ENCODE results near the gene GINS2.

GINS2 gene

DNA sequence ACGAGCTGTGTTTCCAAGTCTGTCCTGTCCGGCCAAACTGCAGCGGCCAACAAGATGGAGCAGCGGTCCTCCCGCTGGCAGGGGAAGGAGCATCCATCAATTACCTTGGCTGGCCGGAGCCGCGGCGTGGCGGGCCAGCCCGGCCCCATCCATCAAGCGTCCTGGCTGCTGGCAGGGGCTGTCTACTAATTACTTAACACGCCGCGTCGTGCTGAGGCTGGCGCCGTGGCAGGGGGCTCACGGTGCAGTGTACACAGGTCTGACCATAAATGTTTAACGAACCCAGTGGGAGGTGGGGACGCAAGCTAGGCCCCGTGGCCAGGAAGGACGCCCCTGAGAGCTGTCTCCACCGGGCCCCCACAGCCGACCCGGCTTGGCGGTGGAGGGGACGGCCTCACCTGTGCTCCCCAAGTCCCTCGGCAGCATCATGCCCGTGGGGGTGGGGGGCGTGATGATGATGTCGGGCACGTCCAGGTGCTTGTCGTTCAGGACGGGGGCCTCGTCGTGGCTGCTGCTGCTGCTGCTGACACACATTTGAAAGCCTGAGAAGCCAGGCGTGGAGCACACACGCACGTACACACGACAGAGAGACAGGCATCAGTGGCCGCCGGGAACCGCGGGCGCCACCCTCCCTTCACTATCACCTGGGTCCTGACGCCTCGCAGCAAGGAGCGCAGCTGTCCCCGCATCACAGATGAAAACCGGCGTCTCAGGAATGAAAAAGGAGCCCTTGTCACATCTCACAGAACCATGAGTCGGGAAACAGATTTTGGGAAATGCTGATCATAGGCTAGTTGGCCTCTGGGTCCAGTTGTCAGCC lies 21.2 kb upstream of the GINS2 start:
- H3K36me3 Mint-ChIP-seq (ENCODE audit: low read depth), result no peaks in the 10 kb centered on the region
- no peak overlapping the region for H3K4me3 Mint-ChIP-seq
- no peaks in the 10 kb centered on the region for H3K4me1 Mint-ChIP-seq (ENCODE audit: low read depth)

DNA sequence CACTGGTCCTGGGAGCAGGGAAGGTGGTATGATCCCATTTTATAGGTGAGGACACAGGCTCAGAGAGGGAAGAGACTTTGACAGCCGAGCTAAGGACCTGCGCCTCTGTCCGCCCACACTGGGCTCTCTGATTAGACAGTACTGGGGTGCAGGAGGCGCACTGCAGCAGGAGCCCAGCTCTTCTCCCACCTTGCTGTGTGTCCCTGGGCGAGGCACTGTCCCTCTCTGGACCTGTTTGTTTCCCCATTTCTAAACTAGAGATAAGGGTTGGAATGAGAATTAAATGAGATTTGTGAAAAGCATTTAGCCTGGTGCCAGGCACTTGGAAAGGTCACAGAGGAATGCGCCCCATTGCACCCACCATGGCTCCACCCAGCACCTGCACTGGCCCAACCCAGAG lies 19.6 kb upstream of the GINS2 start:
- DNase-seq (ENCODE audit: low spot score), result no peak
- H3K4me3 Mint-ChIP-seq, result no peak overlapping the region
- H3K36me3 Mint-ChIP-seq (ENCODE audit: low read depth), result no peaks in the 10 kb centered on the region
- no peak overlapping the region for H3K27ac Mint-ChIP-seq
- no peaks in the 10 kb centered on the region for H3K4me1 Mint-ChIP-seq (ENCODE audit: low read depth)
- no peaks in the 10 kb centered on the region for H3K27me3 Mint-ChIP-seq (ENCODE audit: low read depth)
- H3K9me3 Mint-ChIP-seq, result no peaks in the 10 kb centered on the region

More for the DNA sequence above, 21.2 kb upstream of the GINS2 start:
- H3K9me3 Mint-ChIP-seq, result no peaks in the 10 kb centered on the region
- DNase-seq (ENCODE audit: low spot score), result no peak
- H3K27ac Mint-ChIP-seq, result no peak overlapping the region
- H3K27me3 Mint-ChIP-seq (ENCODE audit: low read depth), result peaks cover under 1% of the 10 kb centered on the region

DNA sequence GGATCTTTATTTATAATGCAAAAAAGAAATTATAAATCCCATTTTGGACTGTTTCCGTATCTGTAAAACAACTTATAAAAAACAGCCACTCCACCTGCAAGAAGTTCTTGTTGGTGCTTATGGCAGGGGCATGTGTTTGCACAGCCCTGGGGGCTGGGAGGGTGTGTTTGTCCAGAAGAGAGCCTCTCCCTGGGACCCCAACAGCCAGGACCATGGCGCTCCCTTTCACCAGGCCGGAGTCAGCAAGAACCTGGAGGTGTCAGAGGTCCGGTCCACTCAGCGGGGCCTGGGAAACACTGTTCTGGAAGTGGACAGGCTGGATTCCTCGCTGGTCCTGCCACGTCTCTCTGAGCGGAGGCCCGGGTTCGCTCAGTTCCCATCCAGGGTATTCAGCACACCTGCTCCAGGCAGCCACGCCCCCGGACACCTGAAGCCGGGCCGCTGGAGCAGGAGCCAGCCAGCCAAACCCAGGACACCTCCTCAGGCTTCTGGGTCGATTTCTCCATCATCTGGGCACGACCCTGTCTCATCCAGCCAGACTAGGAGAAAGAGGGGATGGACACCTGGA lies 18.9 kb upstream of the GINS2 start:
- Mint-ChIP-seq H3K9me3 (no peaks in the 10 kb centered on the region), H3K27ac (no peak overlapping the region), H3K27me3 (ENCODE audit: low read depth) (no peaks in the 10 kb centered on the region), H3K4me1 (ENCODE audit: low read depth) (no peaks in the 10 kb centered on the region), H3K36me3 (ENCODE audit: low read depth) (no peaks in the 10 kb centered on the region), H3K4me3 (no peak overlapping the region)
- DNase-seq (ENCODE audit: low spot score), result no peak

DNA sequence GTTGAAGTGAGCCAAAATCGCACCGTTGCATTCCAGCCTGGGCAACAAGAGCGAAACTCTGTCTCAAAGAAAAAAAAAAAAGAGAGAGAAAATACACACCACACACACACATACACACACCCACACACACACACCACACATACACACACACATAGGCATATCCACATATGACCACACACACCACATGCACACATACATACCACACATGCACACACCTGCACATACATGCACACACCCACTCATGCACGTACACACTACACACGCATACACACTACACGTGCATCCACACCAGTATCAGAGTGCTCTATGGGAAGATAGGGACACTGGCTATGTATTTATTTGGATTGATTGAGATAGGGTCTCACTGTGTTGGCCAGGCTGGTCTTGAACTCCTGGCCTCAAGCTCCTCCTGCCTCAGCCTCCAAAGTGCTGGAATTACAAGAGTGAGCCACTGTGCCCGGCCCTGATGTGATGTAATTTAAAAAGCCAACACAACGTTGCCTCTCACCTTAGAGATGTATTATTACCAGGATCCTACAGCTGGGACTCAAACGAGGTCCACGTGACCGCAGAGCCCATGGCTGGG lies 17.8 kb upstream of the GINS2 start:
- Mint-ChIP-seq H3K4me3 (no peak overlapping the region), H3K27ac (no peak overlapping the region), H3K36me3 (ENCODE audit: low read depth) (no peaks in the 10 kb centered on the region), H3K27me3 (ENCODE audit: low read depth) (no peaks in the 10 kb centered on the region), H3K9me3 (no peaks in the 10 kb centered on the region), H3K4me1 (ENCODE audit: low read depth) (no peaks in the 10 kb centered on the region)
- DNase-seq (ENCODE audit: low spot score), result no peak

DNA sequence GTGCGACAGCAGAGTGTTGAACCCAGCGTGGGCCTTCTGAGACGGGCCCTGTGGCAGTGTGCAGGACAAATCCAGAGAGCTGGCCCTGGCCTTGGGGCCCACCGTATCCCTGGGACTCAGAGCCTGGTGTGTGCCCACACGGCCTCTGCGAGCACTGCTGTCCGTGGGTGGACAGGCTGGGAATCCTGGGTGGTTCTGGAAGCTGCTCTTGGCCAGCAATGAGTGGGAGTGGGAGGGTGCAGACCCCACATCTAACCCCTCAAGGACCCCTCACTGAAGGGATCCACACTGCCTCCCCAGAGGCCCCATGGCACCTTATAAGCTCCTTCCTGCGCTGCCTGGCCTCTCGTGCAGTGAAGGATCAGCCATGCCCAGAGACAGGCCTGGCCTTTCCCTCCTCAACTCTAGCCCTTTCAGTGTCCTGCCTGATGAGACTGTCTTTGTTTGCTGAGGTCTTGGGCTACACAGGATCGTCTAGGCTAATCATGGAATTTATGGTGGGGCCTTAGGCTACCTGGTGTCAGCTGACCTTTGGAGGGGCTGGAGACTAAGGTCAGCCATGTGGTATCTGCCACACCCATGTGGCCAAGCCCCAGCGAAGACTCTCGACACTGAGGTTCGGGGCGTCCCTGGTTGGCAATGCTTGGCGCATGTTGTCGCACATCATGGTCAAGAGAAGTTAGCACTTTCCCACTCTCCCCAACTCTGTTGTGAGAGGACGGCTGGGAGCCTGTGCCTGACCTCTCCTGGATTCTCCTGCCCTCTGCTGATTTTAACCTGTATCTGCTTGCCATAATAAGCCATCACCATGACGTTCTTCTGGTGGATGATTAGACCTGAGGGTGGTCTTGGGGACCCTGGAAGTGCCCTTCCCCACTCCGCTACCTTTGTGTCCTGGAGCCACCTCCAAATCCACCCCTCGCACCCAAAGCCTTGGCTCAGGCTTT lies 16.4 kb upstream of the GINS2 start:
- Mint-ChIP-seq H3K27me3 (ENCODE audit: low read depth) (no peaks in the 10 kb centered on the region), H3K4me3 (no peak overlapping the region), H3K9me3 (no peaks in the 10 kb centered on the region), H3K36me3 (ENCODE audit: low read depth) (no peaks in the 10 kb centered on the region), H3K4me1 (ENCODE audit: low read depth) (no peaks in the 10 kb centered on the region), H3K27ac (no peak overlapping the region)
- no peak for DNase-seq (ENCODE audit: low spot score)

DNA sequence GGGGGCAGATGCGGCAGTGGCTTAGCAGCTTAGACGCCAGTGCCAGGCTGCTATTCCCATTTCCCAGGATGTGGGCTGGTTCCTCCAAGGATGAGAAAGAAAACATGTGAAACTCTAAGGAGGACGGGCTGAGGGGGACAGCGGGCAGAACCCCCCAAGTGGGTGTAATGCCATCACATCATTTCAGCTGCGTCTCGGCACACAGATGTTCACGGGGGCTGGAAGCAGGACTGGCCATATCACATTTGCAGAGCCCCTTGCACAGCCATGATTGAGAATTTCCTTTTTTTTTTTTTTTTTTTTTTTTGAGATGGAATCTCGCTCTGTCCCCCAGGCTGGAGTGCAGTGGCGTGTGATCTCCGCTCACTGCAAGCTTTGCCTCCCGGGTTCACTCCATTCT lies 15.3 kb upstream of the GINS2 start:
- Mint-ChIP-seq H3K4me3 (no peak overlapping the region), H3K36me3 (ENCODE audit: low read depth) (no peaks in the 10 kb centered on the region), H3K9me3 (no peaks in the 10 kb centered on the region), H3K27me3 (ENCODE audit: low read depth) (no peaks in the 10 kb centered on the region), H3K4me1 (ENCODE audit: low read depth) (no peaks in the 10 kb centered on the region), H3K27ac (no peak overlapping the region)
- DNase-seq (ENCODE audit: low spot score), result no peak

DNA sequence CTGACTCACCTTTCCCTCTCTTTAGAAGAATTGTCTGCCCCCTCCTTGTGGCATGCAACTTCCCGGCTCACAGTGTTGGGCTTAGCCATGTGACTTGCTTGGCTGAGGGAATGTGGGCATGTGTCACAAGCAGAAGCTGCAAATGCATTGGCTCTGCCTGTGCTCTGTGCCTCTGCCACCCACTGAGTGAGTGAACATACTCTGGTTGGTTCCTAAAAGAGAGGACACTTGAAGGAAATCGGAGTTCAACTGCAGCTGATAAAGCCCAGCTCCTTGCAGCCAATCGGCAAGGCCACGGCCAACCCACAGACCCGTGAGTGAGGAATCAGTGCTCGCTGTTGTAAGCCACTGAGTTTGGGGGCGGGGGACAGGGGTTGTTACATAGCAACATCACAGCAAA lies 10.9 kb upstream of the GINS2 start:
- Mint-ChIP-seq H3K27me3 (ENCODE audit: low read depth) (no peaks in the 10 kb centered on the region), H3K36me3 (ENCODE audit: low read depth) (no peaks in the 10 kb centered on the region), H3K27ac (no peak overlapping the region), H3K4me1 (ENCODE audit: low read depth) (no peaks in the 10 kb centered on the region), H3K4me3 (no peak overlapping the region), H3K9me3 (no peaks in the 10 kb centered on the region)
- no peak for DNase-seq (ENCODE audit: low spot score)

DNA sequence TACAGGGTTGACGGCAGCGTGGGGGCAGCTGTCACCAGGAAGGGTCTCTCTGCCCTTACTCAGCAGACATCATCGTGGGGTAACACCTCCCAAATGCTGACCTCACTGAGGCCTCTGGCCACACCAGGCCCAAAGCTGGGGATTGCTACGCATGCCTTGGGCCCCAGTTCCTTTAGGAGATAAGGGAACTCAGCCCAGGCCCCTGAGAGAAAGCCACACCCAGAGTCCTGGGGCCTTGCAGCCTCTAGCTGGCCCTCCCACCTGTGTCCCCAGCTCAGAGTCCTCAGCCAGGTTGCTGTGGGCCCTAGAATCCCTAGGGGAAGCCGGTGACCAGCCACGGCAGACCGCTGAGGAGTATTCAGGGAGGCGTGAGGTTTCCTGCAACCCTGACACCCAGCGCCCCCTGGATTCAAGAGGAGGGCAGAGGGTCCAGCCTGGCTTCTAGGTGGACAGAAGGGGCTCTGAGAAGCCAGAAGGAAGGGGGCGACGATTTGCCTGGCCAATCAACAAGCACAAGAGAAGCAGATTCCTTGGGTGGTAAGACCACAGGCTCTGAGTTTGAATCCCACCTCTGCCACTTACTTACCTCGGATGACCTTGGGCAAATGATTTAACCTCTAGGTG lies 10.3 kb upstream of the GINS2 start:
- Mint-ChIP-seq H3K9me3 (no peaks in the 10 kb centered on the region), H3K36me3 (ENCODE audit: low read depth) (no peaks in the 10 kb centered on the region), H3K4me3 (no peak overlapping the region), H3K27ac (no peak overlapping the region), H3K4me1 (ENCODE audit: low read depth) (no peaks in the 10 kb centered on the region), H3K27me3 (ENCODE audit: low read depth) (no peaks in the 10 kb centered on the region)
- no peak for DNase-seq (ENCODE audit: low spot score)

DNA sequence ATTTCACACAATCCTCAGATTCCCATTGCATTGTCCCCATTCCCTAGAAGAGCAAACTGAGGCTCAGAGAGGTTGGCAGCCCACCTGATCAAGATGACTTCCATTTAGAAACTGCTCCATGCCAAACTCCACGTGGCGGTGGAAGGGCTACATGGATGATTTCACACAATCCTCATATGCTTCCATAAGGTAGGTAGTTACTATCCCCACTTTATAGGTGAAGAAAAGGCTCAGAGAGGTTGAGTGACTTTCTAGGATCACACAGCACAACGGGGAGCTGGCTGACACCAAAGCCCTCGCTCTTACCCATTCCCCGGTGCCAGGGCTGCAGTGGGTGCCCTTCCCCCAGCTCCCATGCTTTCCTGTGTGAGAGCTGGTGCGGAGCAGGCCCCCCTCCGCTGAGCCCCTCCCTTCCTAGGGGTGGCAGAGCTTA lies 9.7 kb upstream of the GINS2 start:
- Mint-ChIP-seq H3K27ac (no peak overlapping the region), H3K4me3 (no peak overlapping the region), H3K27me3 (ENCODE audit: low read depth) (no peaks in the 10 kb centered on the region), H3K36me3 (ENCODE audit: low read depth) (no peaks in the 10 kb centered on the region), H3K4me1 (ENCODE audit: low read depth) (no peaks in the 10 kb centered on the region), H3K9me3 (no peaks in the 10 kb centered on the region)
- no peak for DNase-seq (ENCODE audit: low spot score)

DNA sequence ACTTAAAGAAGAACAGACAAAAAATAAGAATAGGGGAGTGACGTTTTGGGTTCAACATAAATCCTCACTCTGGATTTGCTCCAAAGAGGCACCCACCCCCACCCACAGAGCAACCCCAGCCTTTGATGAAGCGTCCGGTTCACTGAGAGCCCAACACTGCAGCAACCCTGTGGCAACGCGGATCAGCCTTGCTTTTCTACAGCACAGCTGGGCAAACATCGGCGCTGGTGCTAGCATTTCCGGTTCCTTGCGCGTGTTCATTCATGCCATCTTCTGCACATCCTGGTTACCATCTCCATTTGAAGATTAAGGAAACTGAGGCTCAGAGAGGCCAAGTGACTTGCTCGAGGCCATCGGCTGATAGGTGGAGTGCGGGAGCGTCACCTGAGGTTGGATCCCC lies 8.7 kb upstream of the GINS2 start:
- Mint-ChIP-seq H3K27me3 (ENCODE audit: low read depth) (no peaks in the 10 kb centered on the region), H3K4me3 (no peak overlapping the region), H3K36me3 (ENCODE audit: low read depth) (no peaks in the 10 kb centered on the region), H3K27ac (no peak overlapping the region), H3K4me1 (ENCODE audit: low read depth) (no peaks in the 10 kb centered on the region), H3K9me3 (no peaks in the 10 kb centered on the region)
- DNase-seq (ENCODE audit: low spot score), result no peak

DNA sequence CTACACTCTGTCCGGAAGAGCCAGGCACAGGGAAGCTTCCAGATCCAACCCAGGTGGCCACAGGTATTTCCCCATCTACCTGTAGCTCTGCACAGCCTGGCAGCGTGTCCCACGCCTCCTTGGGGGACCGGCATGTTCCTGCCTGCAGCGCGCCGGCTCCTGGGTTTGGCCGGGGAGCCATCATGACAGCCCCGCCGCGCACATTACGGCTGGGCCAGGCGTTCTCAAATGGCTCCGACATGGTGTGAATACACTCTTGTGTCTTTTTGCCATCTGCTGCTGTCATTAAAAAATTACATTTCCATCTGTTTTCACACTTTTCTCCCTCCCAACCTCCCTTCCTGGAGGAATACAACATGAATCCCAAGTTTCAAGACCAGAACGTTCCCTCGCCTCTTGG lies 8.0 kb upstream of the GINS2 start:
- Mint-ChIP-seq H3K4me1 (ENCODE audit: low read depth) (no peaks in the 10 kb centered on the region), H3K4me3 (no peak overlapping the region), H3K9me3 (no peaks in the 10 kb centered on the region), H3K27me3 (ENCODE audit: low read depth) (peaks cover 1% of the 10 kb centered on the region), H3K36me3 (ENCODE audit: low read depth) (no peaks in the 10 kb centered on the region), H3K27ac (no peak overlapping the region)
- no peak for DNase-seq (ENCODE audit: low spot score)

DNA sequence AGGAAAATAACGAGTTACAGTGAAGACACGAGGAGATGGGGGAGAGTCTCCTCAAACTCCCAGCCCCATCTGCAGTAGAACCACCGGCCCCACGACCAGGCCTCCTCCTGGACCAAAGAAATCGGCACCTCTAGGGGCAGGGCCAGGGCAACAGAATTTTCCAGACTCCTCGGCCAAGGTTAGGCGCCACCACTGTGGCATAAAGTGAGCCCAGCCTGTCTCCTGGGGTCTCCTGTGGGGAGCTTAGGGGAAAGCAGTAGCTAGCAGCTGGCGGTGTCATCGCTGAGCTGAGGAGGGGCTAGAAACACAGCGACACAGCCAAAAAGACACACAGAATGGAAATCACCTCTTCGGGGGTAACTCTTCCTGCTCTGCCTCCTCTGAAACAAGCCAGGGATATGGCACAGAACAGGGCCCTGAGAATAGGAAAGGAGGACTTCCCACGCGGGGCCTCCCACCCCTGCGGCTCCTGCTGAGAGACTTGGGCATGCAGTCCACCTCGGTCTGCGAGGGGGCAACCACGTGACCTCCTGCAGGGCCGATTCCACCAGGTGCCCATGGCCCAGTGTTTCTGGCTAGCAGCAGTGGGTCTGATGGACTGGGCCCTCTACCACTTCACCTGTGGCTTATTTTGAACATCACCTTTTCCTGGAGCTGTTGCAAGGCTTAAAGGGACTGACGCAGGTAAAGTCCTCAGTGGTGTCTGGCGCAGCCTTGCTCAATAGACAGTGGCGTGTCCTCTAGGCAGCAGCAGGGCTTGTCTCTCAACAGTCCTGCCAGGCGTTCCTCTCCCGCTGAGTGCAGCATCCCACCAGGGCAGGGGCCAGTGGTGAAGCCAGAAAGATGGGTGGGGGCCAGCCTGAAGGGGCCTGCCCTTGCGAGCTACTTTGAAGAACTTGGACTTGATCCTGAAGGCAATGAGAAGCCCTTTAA lies 6.7 kb upstream of the GINS2 start:
- no peak overlapping the region for H3K4me3 Mint-ChIP-seq
- no peak for DNase-seq (ENCODE audit: low spot score)
- H3K4me1 Mint-ChIP-seq (ENCODE audit: low read depth), result no peaks in the 10 kb centered on the region
- peaks cover 3% of the 10 kb centered on the region for H3K27me3 Mint-ChIP-seq (ENCODE audit: low read depth)
- no peak overlapping the region for H3K27ac Mint-ChIP-seq
- H3K36me3 Mint-ChIP-seq (ENCODE audit: low read depth), result no peaks in the 10 kb centered on the region
- no peaks in the 10 kb centered on the region for H3K9me3 Mint-ChIP-seq

All from T-helper 2 cell treated with Interferon-gamma antibody and Interleukin-4, amounts not matched to agents 5 μg/mL and 100 μg/mL, for 36 hours (primary cell).